GM18951 (cell line): ENCODE measurements around the gene SDHAF1.
"Not testable (repeated sequence)": the region's sequence is repeated elsewhere in the genome, so short reads cannot be mapped to it uniquely, and the experiment has no call there.

Source experiments
- POLR2A ChIP-seq: IDR thresholded peaks from 4 replicates; pipeline ENCODE4 v1.6.1; 2011; ENCODE audit warnings: mild to moderate bottlenecking; ENCODE audit not compliant: insufficient read length, insufficient read depth; ENCODE audit errors: extremely low read depth
- in situ Hi-C: fragments of 300-500 bp; cut with MboI; formaldehyde crosslinking; loops from one replicate; pipeline ENCODE4 v1.12.0; 2022; ENCODE audit warnings: low sequenced_read_pairs, mixed read lengths, inconsistent platforms; ENCODE audit not compliant: unreplicated experiment

SDHAF1 gene

GRCh38 chr19:35975608-35976214 lies 19.3 kb upstream of the SDHAF1 start:
- no peak for TF ChIP-seq POLR2A
- in situ Hi-C loops, result no loop called here

GRCh38 chr19:35977446-35978222 lies 17.4 kb upstream of the SDHAF1 start:
- no peak for TF ChIP-seq POLR2A
- in situ Hi-C loops, result no loop called here

GRCh38 chr19:35978271-35978670 lies 16.7 kb upstream of the SDHAF1 start:
- no peak for TF ChIP-seq POLR2A
- in situ Hi-C loops, result no loop called here

- in situ Hi-C loops, result no loop called here
- no peak for TF ChIP-seq POLR2A
Observed at GRCh38 chr19:35978832-35979365, 16.1 kb upstream of the SDHAF1 start.

- in situ Hi-C loops, result not testable (repeated sequence)
Observed at GRCh38 chr19:35980997-35981396, 14.0 kb upstream of the SDHAF1 start.

- in situ Hi-C loops, result no loop called here
- no peak for TF ChIP-seq POLR2A
Observed at GRCh38 chr19:35983177-35983576, 11.8 kb upstream of the SDHAF1 start.

GRCh38 chr19:35986111-35986510 lies 8.9 kb upstream of the SDHAF1 start:
- no peak for TF ChIP-seq POLR2A
- in situ Hi-C loops, result no loop called here

GRCh38 chr19:35986664-35987570 lies 8.1 kb upstream of the SDHAF1 start:
- in situ Hi-C loops, result no loop called here
- no peak for TF ChIP-seq POLR2A

GRCh38 chr19:35987571-35987896 lies 7.5 kb upstream of the SDHAF1 start:
- TF ChIP-seq POLR2A, result no peak
- in situ Hi-C loops, result no loop called here

GRCh38 chr19:35988824-35989223 lies 6.2 kb upstream of the SDHAF1 start:
- in situ Hi-C loops, result no loop called here
- no peak for TF ChIP-seq POLR2A

GRCh38 chr19:35990156-35990555 lies 4.8 kb upstream of the SDHAF1 start:
- in situ Hi-C loops, result no loop called here
- TF ChIP-seq POLR2A, result no peak

- TF ChIP-seq POLR2A, result no peak
- in situ Hi-C loops, result no loop called here
Observed at GRCh38 chr19:35990771-35991730, 3.9 kb upstream of the SDHAF1 start.
